NCI-H1105 treated with DMSO at 0.1 percent for 48 hours (cell line): Measurements from ENCODE around the gene ABCG8.
A peak's percentile ranks its signal among the peaks of the same experiment; 100 is the strongest.
"Not testable (repeated sequence)": the region's sequence is repeated elsewhere in the genome, so short reads cannot be mapped to it uniquely, and the experiment has no call there.

Experiments
- DNase-seq: peaks from one replicate; lab custom pipeline; 2025; lab: John Stamatoyannopoulos, UW

The ABCG8 gene

DNA sequence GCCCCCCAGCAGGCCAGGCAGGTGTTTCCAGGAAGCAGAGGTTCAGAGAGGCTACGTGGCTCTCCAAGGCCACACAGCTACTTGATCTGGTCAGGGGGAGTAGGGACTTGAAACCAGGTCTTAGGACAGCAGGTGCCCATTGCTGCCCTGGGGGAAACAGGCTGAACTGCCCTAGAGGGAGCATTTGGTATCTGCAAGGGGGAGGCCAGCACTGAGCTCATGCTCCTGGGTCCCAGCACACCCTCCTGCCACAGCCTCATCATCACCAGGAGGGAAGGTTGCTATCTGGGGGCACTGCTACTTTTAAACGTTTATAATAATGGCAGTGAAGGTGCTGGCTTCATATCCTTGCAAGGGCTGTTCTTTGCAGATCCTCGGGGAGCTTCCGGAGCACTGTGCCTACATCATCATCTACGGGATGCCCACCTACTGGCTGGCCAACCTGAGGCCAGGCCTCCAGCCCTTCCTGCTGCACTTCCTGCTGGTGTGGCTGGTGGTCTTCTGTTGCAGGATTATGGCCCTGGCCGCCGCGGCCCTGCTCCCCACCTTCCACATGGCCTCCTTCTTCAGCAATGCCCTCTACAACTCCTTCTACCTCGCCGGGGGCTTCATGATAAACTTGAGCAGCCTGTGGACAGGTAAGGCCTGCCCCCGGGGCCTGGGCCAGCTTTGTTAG lies 36.1 kb downstream of the ABCG8 start:
- no peak for DNase-seq

DNA sequence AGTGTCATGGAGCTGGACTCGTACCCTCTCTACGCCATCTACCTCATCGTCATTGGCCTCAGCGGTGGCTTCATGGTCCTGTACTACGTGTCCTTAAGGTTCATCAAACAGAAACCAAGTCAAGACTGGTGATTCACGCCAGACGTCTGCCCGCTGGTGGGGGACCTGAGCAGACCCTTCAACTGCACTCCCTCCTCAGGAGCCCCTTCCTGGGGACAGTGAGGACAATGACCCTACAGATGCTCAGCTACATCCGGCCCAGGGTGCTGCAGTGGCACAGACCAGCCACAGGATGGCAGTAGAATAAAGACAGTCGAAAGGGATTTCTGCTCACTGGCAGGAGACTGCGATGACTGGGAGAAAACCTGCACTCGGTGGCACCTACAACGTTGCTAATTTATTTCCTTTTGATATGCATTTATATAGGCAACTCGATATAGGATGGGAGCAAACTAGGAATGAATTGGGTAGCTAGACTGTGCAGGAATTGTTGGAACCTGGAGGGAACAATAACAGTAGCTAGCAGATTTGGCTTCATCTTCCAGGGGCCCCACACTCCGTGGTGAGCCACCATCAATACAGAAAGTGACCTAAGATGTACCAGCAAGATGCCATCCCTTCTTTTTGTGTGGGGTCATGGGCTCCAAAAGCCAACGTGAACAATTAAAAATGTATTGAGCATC lies 39.2 kb downstream of the ABCG8 start:
- peak; percentile 58 for DNase-seq

DNA sequence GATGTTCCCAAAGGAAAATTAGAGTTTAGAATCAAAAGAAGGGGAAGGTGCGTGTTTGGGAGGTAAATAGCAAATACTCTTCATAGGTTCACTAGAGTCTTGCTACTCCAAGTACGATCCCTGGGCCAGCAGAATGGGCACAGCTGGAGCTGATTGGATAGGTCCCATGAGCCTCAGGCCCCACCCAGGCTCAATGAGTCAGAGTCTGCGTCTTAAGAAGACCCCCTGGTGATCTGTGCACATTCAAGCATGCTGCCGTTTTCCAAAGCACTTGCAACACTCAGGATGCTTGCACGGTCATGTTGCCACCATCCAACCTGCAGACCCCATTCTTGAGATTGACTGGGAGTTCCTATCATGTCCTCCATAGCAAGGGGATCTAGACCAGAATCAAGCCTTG lies 40.5 kb downstream of the ABCG8 start:
- no peak for DNase-seq

- no peak for DNase-seq
Observed at GRCh38 chr2:43880471-43880870, 41.7 kb downstream of the ABCG8 start.

GRCh38 chr2:43880952-43881351 lies 42.2 kb downstream of the ABCG8 start:
- no peak for DNase-seq

DNA sequence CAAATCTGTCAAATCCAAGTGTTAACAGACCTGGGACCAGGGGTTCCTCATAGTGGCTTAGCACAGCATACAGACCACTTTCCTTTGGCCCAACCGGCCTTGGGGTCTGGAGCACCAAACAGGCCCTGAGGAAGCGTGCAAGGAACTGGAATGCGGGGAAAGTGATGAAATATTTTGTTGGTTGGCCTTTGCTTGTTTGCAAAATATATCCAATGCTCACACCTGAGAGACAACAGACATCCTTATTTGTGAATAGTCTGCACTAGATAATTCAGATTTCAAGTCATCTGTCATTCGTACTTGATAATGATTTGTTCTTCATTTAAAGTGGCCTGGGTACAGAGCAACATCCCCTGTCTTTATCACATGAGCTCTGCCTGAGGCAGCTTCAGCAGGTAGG lies 43.5 kb downstream of the ABCG8 start:
- DNase-seq, result no peak

DNA sequence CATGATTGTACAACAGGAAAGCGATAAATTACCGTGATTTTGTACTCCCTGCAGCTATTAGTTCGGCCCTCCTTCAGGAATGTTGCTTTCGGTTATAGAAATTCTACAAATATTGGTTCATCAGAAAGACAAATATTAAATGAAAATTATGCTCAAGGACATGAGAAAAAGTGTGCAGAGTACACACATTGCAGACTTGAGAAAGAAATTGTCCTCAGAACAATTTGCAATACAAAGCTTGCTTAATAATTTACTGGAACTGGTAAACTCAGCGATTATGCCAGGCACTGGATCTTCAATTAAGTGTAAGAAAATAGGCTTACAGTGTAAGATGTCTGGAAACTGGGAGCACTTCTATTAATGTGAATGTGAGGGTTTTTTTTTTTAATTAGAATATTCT lies 45.9 kb downstream of the ABCG8 start:
- DNase-seq, result no peak

- no peak for DNase-seq
Observed at GRCh38 chr2:43885132-43885632, 46.4 kb downstream of the ABCG8 start.

DNA sequence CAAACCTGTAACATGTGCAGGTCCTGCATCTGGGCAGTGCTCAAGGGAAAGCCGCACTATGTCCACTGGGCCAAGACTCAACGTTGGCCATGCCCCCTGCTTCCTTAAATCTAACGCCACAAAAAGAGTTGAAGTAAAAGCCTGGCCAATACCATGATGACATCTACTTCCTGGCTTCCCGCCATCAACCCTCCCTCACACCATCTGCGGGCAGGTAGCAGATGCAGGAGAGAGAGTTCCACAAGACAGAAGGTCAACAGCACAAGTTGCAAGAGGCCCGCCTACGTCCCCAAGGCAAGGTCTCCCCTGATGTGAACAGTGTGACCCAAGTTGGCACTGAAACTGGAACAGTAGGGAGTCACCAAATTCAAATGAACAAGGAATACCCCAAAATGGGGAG lies 48.4 kb downstream of the ABCG8 start:
- DNase-seq, result no peak

DNA sequence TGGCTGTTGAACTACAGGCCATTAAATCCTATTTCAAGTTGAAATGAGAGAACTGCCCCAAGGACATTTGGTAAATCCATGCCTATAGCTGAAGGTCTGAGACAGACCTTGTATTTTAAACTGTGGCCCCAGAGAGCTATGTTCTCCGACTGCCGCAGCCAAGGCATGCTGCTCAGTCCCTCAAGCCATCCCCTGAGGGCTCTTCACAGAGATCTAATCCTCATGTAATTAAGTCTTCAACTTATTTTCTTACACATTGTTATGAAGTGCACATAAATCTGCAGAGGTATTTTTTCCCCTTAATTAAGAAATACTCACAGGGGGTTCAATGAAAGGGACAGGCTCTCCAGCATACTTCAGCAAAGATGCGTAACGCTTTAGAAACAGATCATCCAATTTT lies 50.6 kb downstream of the ABCG8 start:
- no peak for DNase-seq

GRCh38 chr2:43890855-43891254 lies 52.1 kb downstream of the ABCG8 start:
- DNase-seq, result no peak

GRCh38 chr2:43894743-43895142 lies 56.0 kb downstream of the ABCG8 start:
- no peak for DNase-seq

DNA sequence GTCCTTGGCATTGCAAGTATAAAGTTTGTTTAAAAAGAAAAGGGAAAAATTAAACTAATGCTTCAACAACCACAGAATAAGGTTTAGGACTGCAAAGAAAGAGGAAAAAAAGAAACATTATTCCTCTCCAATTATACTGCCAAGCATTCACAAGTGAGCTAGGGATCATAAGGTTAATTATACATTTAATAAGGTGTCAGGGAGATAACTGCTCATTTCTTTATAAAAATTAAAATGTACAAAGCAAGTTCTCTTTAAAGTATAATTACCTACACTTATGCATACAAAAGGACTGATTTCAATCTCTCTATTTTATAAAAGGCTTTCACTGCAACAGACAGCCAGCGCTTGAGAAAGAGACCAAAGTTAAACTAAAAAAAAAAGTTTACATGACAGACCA lies 58.1 kb downstream of the ABCG8 start:
- DNase-seq, result peak; percentile 10

GRCh38 chr2:43897492-43897891 lies 58.7 kb downstream of the ABCG8 start:
- no peak for DNase-seq

- peak; percentile 37 for DNase-seq
Observed at GRCh38 chr2:43898134-43898837, 59.5 kb downstream of the ABCG8 start.

GRCh38 chr2:43898838-43899346 lies 60.1 kb downstream of the ABCG8 start:
- DNase-seq, result no peak

GRCh38 chr2:43899589-43899988 lies 60.8 kb downstream of the ABCG8 start:
- no peak for DNase-seq

DNA sequence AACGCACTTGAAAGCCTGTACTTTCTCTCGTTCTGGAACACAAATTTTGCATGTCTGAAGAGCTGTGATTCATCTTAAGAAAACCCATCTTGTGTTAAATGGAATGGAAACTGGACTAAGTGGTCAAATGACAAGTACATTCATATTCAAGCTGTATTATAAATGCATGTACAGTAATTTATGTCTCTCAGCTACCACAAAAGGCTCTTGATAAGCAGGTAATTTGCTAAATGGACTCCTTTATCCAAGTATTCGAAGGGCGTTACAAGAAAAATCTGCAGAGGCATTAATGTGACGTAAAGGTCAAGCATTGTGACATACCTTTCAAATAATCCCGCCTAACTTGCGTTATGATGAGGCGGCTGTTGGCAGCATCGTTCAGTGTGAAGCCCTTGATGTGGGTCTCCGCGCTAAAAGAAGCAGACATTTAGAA lies 66.6 kb downstream of the ABCG8 start:
- no peak for DNase-seq

- no peak for DNase-seq
Observed at GRCh38 chr2:43905871-43906270, 67.1 kb downstream of the ABCG8 start.

GRCh38 chr2:43906448-43907109 lies 67.8 kb downstream of the ABCG8 start:
- DNase-seq, result no peak

GRCh38 chr2:43911136-43911790 lies 72.5 kb downstream of the ABCG8 start:
- not testable (repeated sequence) for DNase-seq

- DNase-seq, result no peak
Observed at GRCh38 chr2:43924463-43924862, 85.7 kb downstream of the ABCG8 start.
